Urinary bladder (tissue), 4 donors: ENCODE data around the gene ANKRD53. TPM values are rescaled to one million over a fixed set of nuclear protein-coding genes. Genes with fewer than 3 reads are reported as not detected.

Experiments used
- DNase-seq: peaks from one replicate; pipeline ENCODE4 v3.0.0-alpha.2; 2015; ENCODE audit errors: extremely low spot score
- H3K27ac ChIP-seq: one replicate; pipeline ENCODE4 v1.5.1; 2013; ENCODE audit warnings: low read depth, mild to moderate bottlenecking, moderate library complexity
- H3K36me3 ChIP-seq: one replicate; pipeline ENCODE4 v1.6.1; 2013; ENCODE audit warnings: mild to moderate bottlenecking, moderate library complexity; ENCODE audit not compliant: insufficient read depth
- H3K4me1 ChIP-seq: one replicate; pipeline ENCODE4 v1.6.1; 2013; ENCODE audit warnings: mild to moderate bottlenecking, moderate library complexity; ENCODE audit not compliant: insufficient read depth
- H3K4me3 ChIP-seq: one replicate; pipeline ENCODE4 v1.5.1; 2013; ENCODE audit warnings: low read depth, low read length
- WGBS: extraction: QIAGEN DNeasy Blood & Tissue Kit; methylation state at CpG from one replicate; pipeline ENCODE4 v1.1.7; 2013; 5-methylcytosine and 5-hydroxymethylcytosine counted together
- polyA plus RNA-seq: library from polyadenylated mRNA; stranded (reverse); fragments of 200-250 nt; gene quantifications from one replicate; pipeline ENCODE4 v1.2.3, GENCODE V29; 2013
- total RNA-seq: library from RNA; depleted of rRNA; stranded (reverse); fragments of >200 nt; gene quantifications from one replicate; pipeline ENCODE4 v1.2.3, GENCODE V29; 2014
- donor health status: healthy with polysubstance abuse.
- donor health status: healthy.

The ANKRD53 gene
- total and polyA plus RNA-seq, 2 donors, result 1.8 to 2.9 TPM

DNA sequence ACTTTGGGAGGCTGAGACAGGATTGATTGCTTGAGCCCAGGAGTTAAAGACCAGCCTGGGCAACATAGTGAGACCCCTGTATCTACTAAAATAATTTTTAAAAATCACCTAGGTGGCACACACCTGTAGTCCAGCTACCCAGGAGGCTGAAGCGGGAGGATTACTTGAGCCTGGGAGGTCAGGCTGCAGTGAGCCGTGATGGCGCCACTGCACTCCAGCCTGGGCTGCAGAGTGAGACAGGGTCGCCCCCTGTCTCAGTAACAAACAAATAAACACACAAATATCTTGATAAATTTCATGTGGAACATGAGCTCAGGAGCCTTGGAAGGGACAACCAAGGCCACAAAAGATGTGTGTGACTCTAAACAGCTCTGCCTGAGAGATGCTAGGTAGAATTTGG is 11.7 kb upstream of the ANKRD53 start:
- Histone ChIP-seq H3K4me1 (no peaks in the 10 kb centered on the region), H3K36me3 (no peaks in the 10 kb centered on the region), H3K4me3 (no peak overlapping the region), H3K27ac (no peak overlapping the region)
- WGBS, result 67% methylated on average over 4 of the region's 4 CpGs
- DNase-seq, result no peak

DNA sequence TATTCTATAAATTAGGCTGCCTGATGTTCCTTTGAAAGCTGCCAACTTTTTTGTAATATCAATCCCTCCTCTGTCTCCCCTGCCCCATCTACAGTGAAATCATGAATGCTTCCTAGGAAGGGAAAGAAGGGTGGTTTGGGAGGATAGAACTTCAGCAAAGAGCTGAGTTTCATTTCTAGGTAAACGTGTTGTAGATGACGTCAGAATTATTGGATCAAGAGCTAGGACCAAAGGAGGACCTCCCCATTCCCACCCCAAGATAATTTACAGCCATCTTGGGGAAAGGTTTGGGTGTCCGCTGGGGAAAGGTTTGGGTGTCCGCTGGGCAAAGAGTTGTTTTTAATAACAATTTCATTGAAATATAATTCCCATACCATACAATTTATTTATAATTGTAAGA is 11.2 kb upstream of the ANKRD53 start:
- H3K4me3 ChIP-seq, result no peak overlapping the region
- 56% methylated on average over 4 of the region's 4 CpGs for WGBS
- H3K27ac ChIP-seq, result no peak overlapping the region
- no peaks in the 10 kb centered on the region for H3K36me3 ChIP-seq
- no peaks in the 10 kb centered on the region for H3K4me1 ChIP-seq
- no peak for DNase-seq

DNA sequence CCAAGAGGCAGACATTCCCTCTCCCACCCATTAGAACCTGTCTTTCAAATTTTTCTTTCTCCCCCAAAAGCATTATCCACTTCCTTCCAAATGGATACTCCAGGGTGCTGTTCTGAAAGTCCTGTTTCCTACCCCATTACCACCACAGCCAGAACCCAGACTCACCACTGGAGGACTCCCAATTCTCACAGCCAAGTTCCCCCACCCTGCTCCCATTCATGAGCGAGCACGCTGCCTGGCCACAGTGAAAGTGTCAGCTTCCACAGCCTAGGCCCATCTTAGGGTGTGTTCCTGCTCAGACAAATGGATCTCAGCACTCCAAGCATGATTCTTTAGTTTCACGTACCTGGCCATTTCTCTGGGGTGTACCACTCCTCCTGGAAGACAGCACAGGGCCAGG is 3.8 kb upstream of the ANKRD53 start:
- no peak for DNase-seq
- no peaks in the 10 kb centered on the region for H3K4me1 ChIP-seq
- H3K36me3 ChIP-seq, result no peaks in the 10 kb centered on the region
- H3K4me3 ChIP-seq, result no peak overlapping the region
- WGBS, result 89% methylated on average over 3 of the region's 3 CpGs
- H3K27ac ChIP-seq, result no peak overlapping the region

DNA sequence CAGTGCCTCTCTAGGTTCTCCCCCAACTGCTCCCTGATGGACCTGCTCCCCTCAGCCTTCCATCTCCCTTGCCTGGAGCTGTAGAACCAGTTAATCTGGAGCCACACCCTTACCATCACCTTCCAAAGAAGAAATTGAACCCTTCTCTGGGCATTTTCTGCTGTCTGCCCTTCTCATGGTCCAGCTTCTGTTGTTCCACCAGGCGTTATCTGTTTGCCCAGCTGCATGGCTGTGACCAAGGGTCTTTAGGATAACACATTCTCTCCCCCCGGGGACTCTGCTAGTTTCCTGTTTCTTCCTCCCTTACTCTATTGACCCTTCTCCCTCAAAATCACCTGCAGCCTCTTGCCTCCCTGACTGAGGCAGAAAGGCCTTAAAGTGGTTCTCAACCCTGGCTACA is 3.2 kb upstream of the ANKRD53 start:
- Histone ChIP-seq H3K36me3 (no peaks in the 10 kb centered on the region), H3K4me1 (no peaks in the 10 kb centered on the region), H3K4me3 (no peak overlapping the region), H3K27ac (no peak overlapping the region)
- DNase-seq, result no peak
- 88% methylated on average over 2 of the region's 2 CpGs for WGBS

DNA sequence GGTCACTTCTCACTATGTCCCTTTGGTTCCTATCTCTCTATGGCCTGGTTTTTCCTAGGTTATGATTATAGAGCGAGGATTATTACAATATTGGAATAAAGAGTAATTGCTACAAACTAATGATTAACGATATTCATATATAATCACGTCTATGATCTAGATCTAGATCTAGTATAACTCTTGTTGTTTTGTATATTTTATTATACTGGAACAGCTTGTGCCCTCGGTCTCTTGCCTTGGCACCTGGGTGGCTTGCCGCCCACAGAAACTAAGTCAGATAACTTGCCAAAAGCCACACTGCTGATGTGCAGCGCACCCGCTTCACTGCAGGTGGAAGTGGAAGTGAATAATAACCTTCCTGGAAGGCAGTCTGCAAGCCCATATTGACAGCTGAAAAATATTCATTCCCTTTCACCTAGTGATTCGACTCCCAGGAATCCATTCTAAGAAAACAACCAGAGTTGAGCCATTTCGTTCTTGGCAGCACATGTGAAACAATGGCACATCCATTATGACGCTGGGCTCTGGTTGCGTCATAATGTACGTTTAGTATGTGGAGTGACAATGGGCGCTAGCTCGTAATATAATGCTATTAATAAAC is 725 bp upstream of the ANKRD53 start:
- Histone ChIP-seq H3K4me1 (no peaks in the 10 kb centered on the region), H3K4me3 (no peak overlapping the region), H3K36me3 (no peaks in the 10 kb centered on the region), H3K27ac (no peak overlapping the region)
- 31% methylated on average over 14 of the region's 14 CpGs for WGBS
- no peak for DNase-seq

DNA sequence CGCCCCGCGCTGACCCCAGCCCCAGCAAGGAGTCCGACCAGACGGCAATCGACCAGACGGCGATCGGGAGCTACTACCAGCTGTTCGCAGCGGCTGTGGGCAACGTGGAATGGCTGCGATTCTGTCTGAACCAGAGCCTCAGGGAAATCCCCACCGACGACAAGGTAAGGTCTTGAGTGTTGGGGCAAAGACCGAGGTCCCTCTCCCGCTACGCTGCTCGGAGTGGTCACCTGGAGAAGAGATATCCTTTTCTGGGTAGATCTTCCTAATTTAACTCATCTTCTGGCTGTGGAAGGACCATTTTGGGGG is 704 bp downstream of the ANKRD53 start:
- H3K36me3 ChIP-seq, result peaks cover 2% of the 10 kb centered on the region
- H3K4me3 ChIP-seq, result peak overlapping the region; percentile 44
- 21% methylated on average over 19 of the region's 19 CpGs for WGBS
- no peak for DNase-seq
- no peak overlapping the region for H3K27ac ChIP-seq
- H3K4me1 ChIP-seq, result no peaks in the 10 kb centered on the region

DNA sequence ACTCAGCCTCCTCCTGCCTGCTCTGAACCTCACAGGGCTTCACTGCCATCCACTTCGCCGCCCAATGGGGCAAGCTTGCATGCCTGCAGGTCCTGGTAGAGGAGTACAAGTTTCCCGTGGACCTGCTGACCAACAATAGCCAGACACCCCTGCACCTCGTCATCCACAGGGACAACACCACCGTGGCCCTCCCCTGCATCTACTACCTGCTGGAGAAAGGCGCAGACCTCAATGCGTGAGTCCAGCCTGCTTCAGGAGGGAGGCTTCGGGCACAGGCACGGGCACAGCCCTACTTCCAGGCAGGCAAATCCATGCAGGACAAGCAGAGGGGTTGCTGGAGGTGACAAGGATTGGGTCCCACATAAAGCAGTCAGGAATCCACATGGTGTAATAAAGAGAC is 1.2 kb downstream of the ANKRD53 start:
- no peak for DNase-seq
- Histone ChIP-seq H3K27ac (no peak overlapping the region), H3K4me3 (no peak overlapping the region), H3K4me1 (no peaks in the 10 kb centered on the region), H3K36me3 (peaks cover 2% of the 10 kb centered on the region)
- 88% methylated on average over 9 of the region's 9 CpGs for WGBS

DNA sequence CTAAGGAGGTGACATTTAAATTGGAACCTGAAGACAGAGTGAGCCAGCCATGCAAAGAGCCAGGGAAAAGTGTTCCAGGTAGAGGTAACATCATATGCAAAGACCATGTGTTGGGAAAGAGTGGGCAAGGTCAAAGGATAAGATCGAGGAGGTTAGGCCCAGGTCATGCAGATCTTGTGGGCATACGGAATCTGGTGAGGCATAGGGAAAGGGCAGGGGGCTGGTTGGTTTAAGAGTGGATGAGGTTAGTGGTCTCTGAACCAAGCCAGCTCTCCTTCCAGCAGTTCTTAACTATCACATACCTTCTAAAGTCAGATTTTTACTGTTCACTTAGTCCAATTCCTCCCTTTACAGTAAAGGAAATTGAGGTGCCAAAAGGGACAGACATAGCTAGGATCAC is 3.0 kb downstream of the ANKRD53 start:
- H3K36me3 ChIP-seq, result peaks cover 2% of the 10 kb centered on the region
- WGBS, result 87% methylated on average over 2 of the region's 2 CpGs
- no peak overlapping the region for H3K4me3 ChIP-seq
- DNase-seq, result no peak
- no peak overlapping the region for H3K27ac ChIP-seq
- no peaks in the 10 kb centered on the region for H3K4me1 ChIP-seq

DNA sequence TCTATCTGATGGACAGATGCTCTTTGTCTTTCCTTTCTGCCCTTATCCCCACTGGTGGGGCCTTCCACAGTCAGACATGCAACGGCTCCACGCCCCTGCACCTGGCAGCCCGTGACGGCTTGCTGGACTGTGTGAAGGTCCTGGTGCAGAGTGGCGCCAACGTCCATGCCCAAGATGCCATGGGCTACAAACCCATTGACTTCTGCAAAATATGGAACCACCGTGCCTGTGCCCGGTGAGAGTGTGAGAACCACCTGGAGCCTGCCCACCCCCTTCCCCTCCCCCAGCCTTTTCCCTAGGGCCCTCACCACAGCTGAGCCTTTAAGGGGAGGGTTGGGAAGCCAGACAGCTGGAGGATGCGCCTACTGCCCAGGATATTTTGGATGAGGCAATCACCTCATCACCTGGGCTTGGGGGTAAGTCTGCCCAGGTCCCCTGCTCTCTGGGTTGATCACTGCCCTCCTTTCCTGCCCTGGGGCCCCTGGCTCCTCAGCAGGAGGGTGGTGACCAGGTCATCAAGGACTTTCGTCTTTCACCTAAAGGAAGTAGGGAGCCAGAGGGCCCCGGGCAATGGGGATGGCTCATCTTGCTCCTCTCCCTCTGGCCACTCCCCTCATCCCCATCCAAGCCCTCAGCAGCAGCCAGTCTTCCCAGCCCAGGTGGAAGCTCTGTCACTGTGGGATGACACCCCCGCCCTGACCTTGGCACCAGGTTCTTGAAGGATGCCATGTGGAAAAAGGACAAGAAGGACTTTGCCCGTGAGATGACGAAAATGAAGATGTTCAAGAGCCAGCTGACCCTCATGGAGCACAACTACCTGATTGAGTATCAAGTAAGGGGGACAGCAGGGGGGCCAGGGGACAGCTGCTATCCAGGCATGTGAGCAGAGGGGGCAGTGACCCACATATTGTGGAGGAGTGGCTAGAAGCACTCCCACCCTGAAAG is 3.7 kb downstream of the ANKRD53 start:
- H3K27ac ChIP-seq, result no peak overlapping the region
- DNase-seq, result no peak
- no peaks in the 10 kb centered on the region for H3K4me1 ChIP-seq
- H3K4me3 ChIP-seq, result no peak overlapping the region
- peaks cover 2% of the 10 kb centered on the region for H3K36me3 ChIP-seq
- 87% methylated on average over 14 of the region's 14 CpGs for WGBS

DNA sequence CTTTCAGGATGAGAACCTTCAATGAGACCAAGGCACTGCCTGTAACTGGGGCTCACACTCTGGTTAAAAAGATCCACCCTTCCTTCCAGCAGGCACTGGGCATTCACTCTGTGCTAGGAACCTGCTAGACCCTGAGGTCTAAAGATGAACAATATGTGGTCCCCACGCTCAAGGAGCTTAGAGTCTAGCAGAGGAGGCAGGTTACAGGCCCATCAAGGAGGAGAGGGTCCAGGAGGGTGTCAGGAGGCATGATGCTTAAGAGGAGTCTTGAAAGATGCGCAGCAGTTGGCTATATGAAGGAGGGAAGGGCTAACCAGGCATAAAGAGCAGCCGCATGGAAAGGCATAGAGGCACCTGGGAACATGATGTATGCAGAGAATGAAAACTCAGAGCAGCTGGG is 4.5 kb downstream of the ANKRD53 start:
- no peak for DNase-seq
- H3K27ac ChIP-seq, result no peak overlapping the region
- WGBS, result 93% methylated on average over 3 of the region's 3 CpGs
- no peak overlapping the region for H3K4me3 ChIP-seq
- H3K4me1 ChIP-seq, result no peaks in the 10 kb centered on the region
- H3K36me3 ChIP-seq, result peaks cover 2% of the 10 kb centered on the region

DNA sequence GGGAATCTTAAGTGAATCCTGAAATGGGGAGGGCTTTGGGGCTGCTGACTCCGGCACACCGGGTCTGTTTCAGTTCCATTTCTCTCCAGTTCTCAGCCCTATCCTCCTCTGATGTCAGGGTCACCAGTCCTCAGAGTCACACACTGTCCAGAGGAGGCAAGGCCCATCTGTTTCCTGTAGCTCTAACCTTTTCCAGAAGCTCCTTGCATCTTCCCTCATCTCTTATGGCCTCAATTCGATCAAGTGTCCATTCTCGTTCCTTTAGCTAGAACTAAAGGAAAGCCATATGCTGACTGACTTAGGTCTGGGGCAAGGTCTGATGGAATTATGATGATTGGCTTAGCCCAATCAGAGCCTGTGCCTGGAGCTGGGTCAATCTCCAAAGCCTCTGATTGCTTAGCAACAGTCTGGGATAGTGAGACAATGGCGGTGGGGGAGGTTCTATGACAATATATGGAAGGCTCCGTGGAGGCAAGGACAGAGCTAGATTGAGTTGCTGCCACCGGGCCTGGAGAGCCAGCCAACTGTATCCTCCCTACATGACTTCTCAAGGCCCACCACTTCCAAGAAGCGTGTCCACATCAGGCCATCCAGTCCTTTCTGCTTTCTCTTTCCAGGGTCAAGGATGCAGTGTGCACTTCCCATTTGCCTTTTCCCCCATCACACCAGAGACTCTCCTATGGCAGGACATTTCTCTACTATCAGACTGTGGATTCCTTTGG is 5.2 kb downstream of the ANKRD53 start:
- 90% methylated on average over 8 of the region's 8 CpGs for WGBS
- Histone ChIP-seq H3K4me3 (no peak overlapping the region), H3K27ac (no peak overlapping the region), H3K36me3 (peaks cover 2% of the 10 kb centered on the region), H3K4me1 (no peaks in the 10 kb centered on the region)
- no peak for DNase-seq

DNA sequence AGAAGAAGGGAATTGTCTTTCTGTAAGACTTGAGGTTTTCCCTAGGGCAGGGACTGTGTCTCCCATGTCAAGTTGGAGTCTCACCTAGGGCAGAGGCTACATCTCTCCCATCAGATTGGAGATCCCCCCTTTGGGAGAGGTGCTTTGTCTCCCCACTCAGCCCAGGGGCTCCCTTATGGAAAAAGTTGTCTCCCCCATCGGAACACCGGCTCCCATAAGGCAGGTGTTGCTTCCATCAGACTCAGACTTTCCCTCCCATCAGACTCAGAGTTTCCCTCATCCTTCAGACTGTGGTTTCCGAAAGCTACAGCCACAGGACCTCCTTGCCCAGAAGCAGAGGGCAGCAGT is 5.8 kb downstream of the ANKRD53 start:
- WGBS, result 94% methylated on average over 3 of the region's 3 CpGs
- DNase-seq, result no peak
- Histone ChIP-seq H3K27ac (no peak overlapping the region), H3K36me3 (peaks cover 2% of the 10 kb centered on the region), H3K4me3 (no peak overlapping the region), H3K4me1 (no peaks in the 10 kb centered on the region)

DNA sequence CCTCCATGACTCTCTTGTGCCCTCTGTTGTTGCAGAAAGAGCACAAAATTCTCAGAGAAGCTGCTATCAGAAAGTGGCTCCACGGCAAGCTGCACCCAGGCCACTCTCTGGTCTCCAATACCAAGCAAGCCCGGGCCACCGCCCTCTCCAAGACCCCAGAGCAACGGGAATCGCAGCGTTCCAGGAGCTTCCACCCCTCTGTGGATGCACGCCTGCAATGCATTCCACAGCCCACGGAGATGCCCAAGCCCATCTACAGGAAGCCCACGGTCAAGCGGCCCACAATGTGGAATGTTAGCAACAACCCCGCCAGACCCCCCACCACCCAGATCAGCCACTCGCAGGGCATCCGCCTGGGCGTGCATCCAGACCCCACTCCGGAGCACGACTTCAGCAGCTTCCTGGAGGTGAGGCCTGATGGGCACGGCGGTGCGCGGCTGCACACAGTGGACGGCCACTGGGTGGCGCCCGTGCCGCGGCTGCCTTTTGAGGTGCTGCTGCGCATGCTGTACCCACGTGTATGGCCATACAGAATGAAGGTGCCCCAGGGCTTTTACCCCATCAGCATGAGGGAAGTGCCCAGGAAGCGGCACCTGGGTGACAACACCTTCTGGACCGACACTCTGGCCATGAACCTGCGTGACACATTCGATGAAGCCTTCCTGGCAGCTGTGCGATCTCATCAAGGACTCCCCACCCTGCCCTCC is 6.3 kb downstream of the ANKRD53 start:
- no peaks in the 10 kb centered on the region for H3K4me1 ChIP-seq
- H3K27ac ChIP-seq, result no peak overlapping the region
- H3K4me3 ChIP-seq, result no peak overlapping the region
- 35% methylated on average over 32 of the region's 32 CpGs for WGBS
- peaks cover 2% of the 10 kb centered on the region for H3K36me3 ChIP-seq
- no peak for DNase-seq
